Subcutaneous adipose tissue (tissue), 4 donors: ENCODE results near the gene ZNF229. TPM values are rescaled to one million over a fixed set of nuclear protein-coding genes. Genes with fewer than 3 reads are reported as not detected.

Experiments used
- CTCF ChIP-seq: fragments of 450-650 bp; IDR thresholded peaks from one replicate; pipeline ENCODE4 v1.5.1; 2016; ENCODE audit warnings: low read depth, mild to moderate bottlenecking, control low read depth, antibody characterized with exemption, moderate library complexity
- total RNA-seq, 4 donors: library from RNA; depleted of rRNA; stranded (reverse); fragments of >200 nt; gene quantifications; one replicate each; pipeline ENCODE4 v1.1.0, GENCODE V29; 2016

The ZNF229 gene
- 1 to 10 TPM in 3 of 4 donors, under 1 TPM in 1; 0.88 to 2.3 (median 1.4) TPM for total RNA-seq

GRCh38 chr19:44447916-44448674 lies at the start of gene ZNF229:
Gene ZNF229 (minus strand): TSS chr19:44448472. CDS start chr19:44442847, 5,625 bp downstream.
- TF ChIP-seq CTCF, result no peak

GRCh38 chr19:44496711-44497110 lies 48.4 kb upstream of the ZNF229 start:
- no peak for TF ChIP-seq CTCF

- no peak for TF ChIP-seq CTCF
These were observed 28.5 kb upstream of the ZNF229 start for GRCh38 chr19:44476559-44477408.

GRCh38 chr19:44455100-44455499 lies 6.8 kb upstream of the ZNF229 start:
- TF ChIP-seq CTCF, result no peak

GRCh38 chr19:44452367-44452766 lies 4.1 kb upstream of the ZNF229 start:
- TF ChIP-seq CTCF, result no peak

- TF ChIP-seq CTCF, result no peak
These were observed 3.4 kb upstream of the ZNF229 start for GRCh38 chr19:44451687-44452086.

- TF ChIP-seq CTCF, result no peak
These were observed 9.8 kb downstream of the ZNF229 start for GRCh38 chr19:44438441-44438840.
